ENCODE results near the gene KLF5. TPM values are rescaled to one million over a fixed set of nuclear protein-coding genes. Genes with fewer than 3 reads are reported as not detected.

KLF5 gene
- polyA plus RNA-seq, 3 donors: 1.8 to 6.5 (median 3.6) TPM

- 76% methylated on average over 8 of the region's 10 CpGs for WGBS (ENCODE audit: insufficient coverage)
- Mint-ChIP-seq H3K4me3 (no peak overlapping the region), H3K9me3 (peaks cover 0 to 2% (median 0%) of the 10 kb centered on the region in 7 donors), H3K4me1 (peaks cover 16% of the 10 kb centered on the region), H3K36me3 (peaks cover 5 to 13% of the 10 kb centered on the region in 2 donors), H3K27me3 (ENCODE audit: low read depth in 3 of 3) (peaks cover 0 to 4% (median 0%) of the 10 kb centered on the region in 3 donors), H3K27ac (no peak overlapping the region)
- Histone ChIP-seq H2AFZ (ENCODE audit: insufficient read depth, low read depth, low read length, poor library complexity, severe bottlenecking) (no peak overlapping the region), H3K4me3 (replicated peaks in 1 of 3; ENCODE audit: low read depth in 2 of 3, low read length in 3 of 3) (no peak overlapping the region), H3K9ac (ENCODE audit: insufficient read depth, low read length, poor library complexity, severe bottlenecking) (no peak overlapping the region), H3K4me2 (replicated peaks; ENCODE audit: extremely low read depth, low read length, poor library complexity, severe bottlenecking) (no peak overlapping the region), H4K20me1 (ENCODE audit: insufficient read depth, low read length) (no peaks in the 10 kb centered on the region), H3K4me1 (ENCODE audit: control insufficient read depth in 1 of 2, insufficient read depth in 2 of 2, low read length in 2 of 2) (peaks cover 0 to 4% of the 10 kb centered on the region in 2 donors), H3K79me2 (ENCODE audit: insufficient read depth, low read length) (no peaks in the 10 kb centered on the region), H3K9me3 (replicated peaks in 1 of 2; ENCODE audit: control insufficient read depth in 1 of 2, insufficient read depth in 1 of 2, low read length in 2 of 2) (no peaks in the 10 kb centered on the region), H3K36me3 (replicated peaks in 1 of 2; ENCODE audit: control insufficient read depth in 1 of 2, insufficient read depth in 2 of 2, low read length in 2 of 2) (no peaks in the 10 kb centered on the region), H3K27me3 (ENCODE audit: control insufficient read depth in 2 of 2, insufficient read depth in 2 of 2, low read length in 2 of 2) (no peaks in the 10 kb centered on the region), H3K27ac (ENCODE audit: low read depth in 1 of 2, low read length in 2 of 2) (no peak overlapping the region)
- intact Hi-C loops (cut with micrococcal nuclease): no loop called here
- no peak for TF ChIP-seq CTCF (IDR thresholded peaks at IDR 0.05)
- DNase-seq: no peak
Measured at GRCh38 chr13:73072239-73072900, 13.6 kb downstream of the KLF5 start.

GRCh38 chr13:73073050-73073449 lies 14.2 kb downstream of the KLF5 start:
- Histone ChIP-seq H3K27ac (ENCODE audit: low read depth in 1 of 2, low read length in 2 of 2) (no peak overlapping the region), H4K20me1 (ENCODE audit: insufficient read depth, low read length) (no peaks in the 10 kb centered on the region), H3K36me3 (replicated peaks in 1 of 2; ENCODE audit: control insufficient read depth in 1 of 2, insufficient read depth in 2 of 2, low read length in 2 of 2) (no peaks in the 10 kb centered on the region), H3K4me1 (ENCODE audit: control insufficient read depth in 1 of 2, insufficient read depth in 2 of 2, low read length in 2 of 2) (peaks cover 0 to 4% of the 10 kb centered on the region in 2 donors), H3K9ac (ENCODE audit: insufficient read depth, low read length, poor library complexity, severe bottlenecking) (no peak overlapping the region), H3K4me2 (replicated peaks; ENCODE audit: extremely low read depth, low read length, poor library complexity, severe bottlenecking) (no peak overlapping the region), H3K4me3 (replicated peaks in 1 of 3; ENCODE audit: low read depth in 2 of 3, low read length in 3 of 3) (no peak overlapping the region), H3K9me3 (replicated peaks in 1 of 2; ENCODE audit: control insufficient read depth in 1 of 2, insufficient read depth in 1 of 2, low read length in 2 of 2) (no peaks in the 10 kb centered on the region), H3K27me3 (ENCODE audit: control insufficient read depth in 2 of 2, insufficient read depth in 2 of 2, low read length in 2 of 2) (no peaks in the 10 kb centered on the region), H2AFZ (ENCODE audit: insufficient read depth, low read depth, low read length, poor library complexity, severe bottlenecking) (no peak overlapping the region), H3K79me2 (ENCODE audit: insufficient read depth, low read length) (no peaks in the 10 kb centered on the region)
- H3K4me1 Mint-ChIP-seq: peaks cover 16% of the 10 kb centered on the region
- WGBS (ENCODE audit: insufficient coverage): no CpG with 5 or more reads among the region's 3 CpGs
- peaks cover 0 to 4% (median 0%) of the 10 kb centered on the region in 7 donors for H3K9me3 Mint-ChIP-seq
- no peak overlapping the region for H3K4me3 Mint-ChIP-seq
- H3K27ac Mint-ChIP-seq: no peak overlapping the region
- peaks cover 0 to 4% (median 0%) of the 10 kb centered on the region in 3 donors for H3K27me3 Mint-ChIP-seq (ENCODE audit: low read depth in 3 of 3)
- DNase-seq: no peak
- intact Hi-C loops (cut with micrococcal nuclease): no loop called here
- peaks cover 2 to 9% of the 10 kb centered on the region in 2 donors for H3K36me3 Mint-ChIP-seq
- TF ChIP-seq CTCF (IDR thresholded peaks at IDR 0.05): no peak
